Left colon (tissue), 2 donors: ENCODE results near the gene CMYA5. TPM values are rescaled to one million over a fixed set of nuclear protein-coding genes. Genes with fewer than 3 reads are reported as not detected.
"Not testable (repeated sequence)": the region's sequence is repeated elsewhere in the genome, so short reads cannot be mapped to it uniquely, and the experiment has no call there.

Source experiments
- ATAC-seq: fragments of 200-7000 bp; cut with Tn5 transposase; one replicate; pipeline ENCODE4 v1.9.1; 2020; ENCODE audit warnings: mild to moderate bottlenecking, moderate library complexity
- DNase-seq, 2 donors: peaks; one replicate each; pipeline ENCODE4 v3.0.0-alpha.2; 2020
- intact Hi-C, 2 donors: fragments of 100-400 bp; cut with DNase I in 1 of 2; cut with micrococcal nuclease in 1 of 2; formaldehyde crosslinking; loops; one replicate each; pipeline versions ENCODE4 v1.11.2 to v1.14.0; 2022; cut with DNase I, micrococcal nuclease
- long read RNA-seq: library from polyadenylated mRNA; unstranded; transcript quantifications from one replicate; pipeline ENCODE4 v2.0.0, GENCODE V29; 2021
- total RNA-seq, 2 donors: library from RNA; stranded (reverse); fragmentation: NEBNext Ultra II Directional; extraction: Animal tissue kit (Norgen Biotek cat#: 25700); gene quantifications; one replicate each; pipeline ENCODE4 v1.2.1, GENCODE V29; 2021
- donor health status: DM: no; HTN: no; CAD: no.
- donor health status: DM: yes; HTN: yes; CAD: no.

Gene CMYA5
- total RNA-seq = under 1 TPM; 0.31 to 0.70 TPM
- long read RNA-seq = 0 reads

- intact Hi-C loops = no loop called here
- ATAC-seq (peak; percentile 56), DNase-seq (peak in 1 of 2 donors; percentile 19)
Measured at GRCh38 chr5:79689541-79690466, at the start of gene CMYA5. Gene CMYA5 (plus strand): TSS chr5:79689836. CDS start chr5:79689908, 72 bp downstream.

- ATAC-seq = no peak
- no peak for DNase-seq
- intact Hi-C loops = no loop called here
Measured at GRCh38 chr5:79640571-79641055, 49.0 kb upstream of the CMYA5 start.

- DNase-seq = no peak
- no peak for ATAC-seq
- intact Hi-C loops = no loop called here
Measured at GRCh38 chr5:79641414-79641813, 48.2 kb upstream of the CMYA5 start.

GRCh38 chr5:79642210-79642609 lies 47.4 kb upstream of the CMYA5 start:
- DNase-seq (no peak), ATAC-seq (no peak)
- intact Hi-C loops = no loop called here

- intact Hi-C loops = no loop called here
- no peak for DNase-seq
- ATAC-seq = no peak
Measured at GRCh38 chr5:79653843-79654242, 35.8 kb upstream of the CMYA5 start.

- intact Hi-C loops = no loop called here
- ATAC-seq (no peak), DNase-seq (no peak)
Measured at GRCh38 chr5:79663212-79663611, 26.4 kb upstream of the CMYA5 start.

- intact Hi-C loops = no loop called here
- ATAC-seq (no peak), DNase-seq (no peak)
Measured at GRCh38 chr5:79666758-79667157, 22.9 kb upstream of the CMYA5 start.

GRCh38 chr5:79672392-79672791 lies 17.2 kb upstream of the CMYA5 start:
- DNase-seq (no peak), ATAC-seq (no peak)
- intact Hi-C loops = no loop called here

- DNase-seq, intact Hi-C loops, ATAC-seq: not testable (repeated sequence)
Measured at GRCh38 chr5:79676354-79676753, 13.3 kb upstream of the CMYA5 start.

- not testable (repeated sequence) for DNase-seq
Measured at GRCh38 chr5:79682102-79682501, 7.5 kb upstream of the CMYA5 start.

GRCh38 chr5:79684782-79685181 lies 4.9 kb upstream of the CMYA5 start:
- intact Hi-C loops = no loop called here
- ATAC-seq (no peak), DNase-seq (no peak)

More at GRCh38 chr5:79682102-79682501, 7.5 kb upstream of the CMYA5 start:
- intact Hi-C loops, ATAC-seq: not testable (repeated sequence)

GRCh38 chr5:79685627-79686026 lies 4.0 kb upstream of the CMYA5 start:
- intact Hi-C loops = no loop called here
- DNase-seq (no peak), ATAC-seq (no peak)

GRCh38 chr5:79686799-79687198 lies 2.8 kb upstream of the CMYA5 start:
- DNase-seq (no peak), ATAC-seq (no peak)
- intact Hi-C loops = no loop called here

- no peak for DNase-seq
- no peak for ATAC-seq
- intact Hi-C loops = no loop called here
Measured at GRCh38 chr5:79687889-79688288, 1.7 kb upstream of the CMYA5 start.

GRCh38 chr5:79691007-79691406 lies 1.4 kb downstream of the CMYA5 start:
- peak; percentile 66 for ATAC-seq
- intact Hi-C loops = no loop called here
- DNase-seq = no peak

- intact Hi-C loops = no loop called here
- DNase-seq = no peak
Measured at GRCh38 chr5:79692596-79692995, 3.0 kb downstream of the CMYA5 start.

GRCh38 chr5:79694183-79694582 lies 4.5 kb downstream of the CMYA5 start:
- DNase-seq (no peak), ATAC-seq (no peak)
- intact Hi-C loops = no loop called here

More at GRCh38 chr5:79692596-79692995, 3.0 kb downstream of the CMYA5 start:
- ATAC-seq = no peak

GRCh38 chr5:79694652-79695051 lies 5.0 kb downstream of the CMYA5 start:
- DNase-seq (no peak), ATAC-seq (no peak)
- intact Hi-C loops = no loop called here

GRCh38 chr5:79695526-79695925 lies 5.9 kb downstream of the CMYA5 start:
- DNase-seq (no peak), ATAC-seq (no peak)
- intact Hi-C loops = no loop called here
